Stromal cell of bone marrow (primary cell): ENCODE results near the gene CFAP97D1.

Experiments
- DNase-seq: peaks from one replicate; pipeline ENCODE4 v3.0.0-alpha.2; 2012; ENCODE audit warnings: low read depth

CFAP97D1 gene

DNA sequence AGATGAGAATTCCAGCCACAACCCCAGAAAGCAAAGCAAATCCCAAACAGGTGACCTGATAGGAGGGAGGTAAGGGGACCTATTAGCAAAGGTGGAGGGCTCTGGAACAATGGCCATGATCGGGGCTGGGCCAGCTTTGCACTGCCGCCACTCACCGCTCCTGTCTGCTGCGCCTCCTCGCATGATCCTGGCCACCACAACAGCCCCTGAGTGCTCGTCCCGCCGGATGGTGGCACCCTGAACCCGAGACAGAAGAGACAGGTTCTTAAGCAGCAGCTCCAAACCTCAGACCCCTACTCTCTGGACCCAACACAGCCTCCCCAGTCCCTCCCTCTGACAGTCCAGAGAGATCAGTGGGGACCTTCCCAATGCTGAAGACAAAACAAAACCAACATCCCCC, 47.4 kb downstream of the CFAP97D1 start:
- no peak for DNase-seq

DNA sequence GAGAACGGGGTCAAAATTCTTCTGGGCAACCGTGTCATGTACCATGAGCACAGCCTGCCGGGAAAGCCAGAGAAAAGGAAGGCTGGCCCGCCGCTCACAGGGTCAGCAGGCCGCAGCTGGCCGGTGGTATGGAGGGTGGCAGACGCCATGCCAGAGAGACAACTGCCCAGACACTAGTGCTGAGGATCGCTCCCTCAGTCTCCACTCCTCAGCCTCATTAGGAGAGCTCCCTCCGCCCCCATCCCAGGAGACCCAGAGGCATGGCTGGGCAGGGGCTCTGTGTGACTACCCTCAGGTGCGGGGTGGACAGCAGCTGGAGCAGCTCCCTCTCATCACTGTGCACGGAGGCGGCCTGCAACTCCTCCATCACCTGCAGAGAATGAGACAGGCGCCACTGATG, 49.5 kb downstream of the CFAP97D1 start:
- DNase-seq, result no peak

DNA sequence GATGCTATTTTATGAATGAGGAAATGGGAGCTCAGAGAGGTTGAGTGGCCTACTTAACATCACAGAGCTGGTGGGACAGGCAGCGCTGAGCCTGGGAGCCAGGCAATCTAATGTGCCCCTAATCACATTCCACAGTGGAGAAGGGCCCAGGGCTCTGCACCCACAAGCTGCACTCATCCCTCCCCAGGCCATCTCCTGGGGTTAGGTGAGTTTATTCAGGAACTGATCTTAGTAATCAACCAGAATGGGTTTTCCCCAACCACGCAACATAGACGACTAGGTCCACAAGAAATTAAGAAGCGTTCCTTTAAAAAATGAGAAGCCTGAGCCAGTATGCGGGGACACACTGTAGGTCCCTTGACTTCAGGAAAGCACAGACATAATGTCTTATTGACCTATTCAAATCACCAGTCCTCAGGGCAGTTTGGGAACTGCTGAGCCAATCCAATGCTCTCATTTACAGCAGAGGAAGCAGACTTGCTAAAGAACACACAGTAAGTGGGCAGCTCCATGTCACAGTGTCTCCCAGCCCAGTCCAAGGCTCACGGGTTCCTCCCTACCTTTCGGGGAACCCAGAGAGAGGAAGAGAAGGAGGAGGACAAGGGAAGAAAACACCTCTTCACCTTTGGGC, 50.4 kb downstream of the CFAP97D1 start:
- no peak for DNase-seq

DNA sequence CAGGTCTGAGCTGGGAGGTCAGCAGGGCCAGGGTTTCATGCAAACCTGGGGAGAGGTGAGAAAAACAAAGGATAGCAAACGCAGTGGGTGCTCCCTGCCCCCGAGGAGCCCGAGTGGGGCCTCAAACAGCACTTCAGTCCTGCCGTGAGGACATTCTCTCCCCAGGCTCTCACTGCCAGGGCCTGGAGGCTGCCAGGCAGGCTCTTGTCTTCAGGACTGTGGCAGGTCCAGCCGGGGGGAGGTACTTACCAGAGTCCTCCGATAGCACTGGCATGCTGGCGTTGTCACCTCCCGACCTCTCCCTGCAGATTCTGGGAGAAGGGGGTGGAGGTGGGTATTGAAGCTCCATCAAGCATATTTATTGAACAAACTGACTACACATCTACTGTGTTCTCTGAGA, 51.4 kb downstream of the CFAP97D1 start:
- DNase-seq, result no peak

DNA sequence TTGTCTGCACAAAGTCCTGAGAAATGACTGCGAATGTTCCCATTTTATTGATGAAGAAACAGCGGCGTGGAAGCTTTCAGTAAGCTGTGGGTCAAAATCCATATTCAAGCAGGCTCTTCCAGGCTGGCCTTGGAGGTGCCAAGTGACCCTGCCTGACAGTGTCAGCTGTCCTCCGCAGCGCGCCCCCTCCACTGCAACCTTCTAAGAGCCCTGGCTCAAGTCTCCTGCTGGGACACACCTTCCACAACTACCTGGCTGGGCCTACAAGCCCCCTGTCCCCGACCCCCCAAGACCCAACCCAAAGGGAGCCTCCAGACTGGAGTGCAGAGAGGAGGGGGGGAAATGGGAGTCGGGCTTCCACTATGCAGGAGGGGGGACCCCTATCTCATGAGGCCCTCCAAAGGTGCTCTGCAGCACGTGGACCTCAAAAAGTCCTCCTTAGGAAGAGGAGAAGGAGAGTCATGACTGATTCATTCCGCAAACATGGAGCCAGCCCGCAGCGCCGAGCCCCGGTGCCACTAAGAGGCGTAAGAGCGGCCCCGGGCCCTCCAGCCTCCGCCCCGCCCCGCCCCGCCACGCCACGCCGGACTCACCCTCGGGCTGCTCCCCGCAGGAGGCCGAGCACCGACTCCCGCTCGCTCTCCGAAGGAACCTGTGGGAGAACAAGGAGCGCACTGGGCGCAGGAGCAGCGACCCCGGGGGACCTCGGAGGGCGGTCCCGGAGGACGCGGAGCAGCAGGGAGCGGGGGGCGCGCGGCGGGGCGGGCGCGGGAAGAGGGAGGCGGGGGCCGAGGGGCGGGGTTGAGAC, 52.1 kb downstream of the CFAP97D1 start:
- peak; percentile 49 for DNase-seq

DNA sequence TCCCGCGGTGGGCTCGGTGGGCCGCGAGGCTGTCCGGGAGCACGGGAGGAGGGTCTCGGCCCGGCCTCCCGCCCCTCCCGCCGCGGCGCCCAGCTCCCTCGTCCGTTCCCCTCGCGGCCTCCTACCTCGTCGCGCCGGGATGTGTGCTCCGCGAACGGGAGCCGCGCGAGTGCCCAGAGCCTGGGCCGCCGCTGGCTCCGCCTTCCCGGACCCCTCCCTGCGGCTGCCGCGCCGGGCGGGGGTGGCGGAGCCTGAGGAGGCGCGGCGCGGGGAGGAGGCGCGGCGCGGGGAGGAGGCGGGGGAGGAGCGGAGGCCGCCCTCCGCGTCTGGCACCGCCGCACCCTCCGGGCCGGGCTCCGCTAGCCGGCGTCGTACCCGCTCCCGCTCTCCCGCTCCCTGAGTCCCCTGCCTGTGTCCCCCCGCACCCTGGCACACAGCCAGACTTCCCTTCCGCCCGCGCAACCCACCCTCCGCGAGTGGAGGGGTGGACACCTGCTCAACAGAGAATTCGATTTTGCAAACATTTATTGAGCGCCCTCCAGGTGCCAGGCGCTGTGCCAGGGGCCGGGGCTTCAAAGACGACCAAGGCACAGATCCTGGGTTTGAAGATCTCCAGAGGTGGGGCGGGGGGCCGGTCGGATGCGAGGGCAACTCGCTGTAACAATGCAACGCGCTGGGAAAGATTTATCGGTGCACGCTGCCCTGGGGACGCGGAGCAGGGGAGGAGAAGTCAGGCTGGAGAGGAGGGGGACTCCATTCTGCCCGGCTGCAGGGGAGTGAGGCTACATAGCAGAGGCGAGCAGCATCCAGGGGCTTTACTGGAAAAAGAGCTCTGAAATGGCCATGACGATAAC, 53.0 kb downstream of the CFAP97D1 start, which contains the start of gene MPP3:
Gene MPP3, minus strand, starts transcription at position 171 of the 854 bp plus-strand sequence. CDS start 1,240 bp downstream, outside the sequence.
- peak; percentile 48 for DNase-seq

DNA sequence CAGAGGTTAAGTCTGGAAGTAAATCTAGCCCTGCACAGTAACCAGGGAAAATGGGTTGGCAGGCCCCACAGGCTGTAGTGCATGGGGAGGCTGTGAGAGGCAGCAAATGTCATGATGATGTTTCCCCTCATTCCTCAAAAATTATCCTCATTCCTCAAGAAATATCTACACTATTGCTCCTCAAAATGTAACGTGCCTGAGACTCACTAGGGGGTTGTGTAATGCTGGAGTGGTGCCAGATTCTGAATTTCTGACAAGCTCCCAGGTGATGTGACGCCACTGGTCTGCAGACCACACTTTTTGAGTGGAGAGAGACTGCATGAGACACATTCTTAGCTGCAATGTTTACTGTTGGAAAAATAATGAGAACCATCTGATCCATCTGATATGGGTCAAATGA, 53.9 kb downstream of the CFAP97D1 start:
- DNase-seq, result no peak
